Measurements from ENCODE around the gene CFAP58. TPM values are rescaled to one million over a fixed set of nuclear protein-coding genes. Genes with fewer than 3 reads are reported as not detected.

Gene CFAP58
- total and polyA plus RNA-seq, 2 donors (not counting 1 experiment from before 2014, with no cell fraction given) = not detected

DNA sequence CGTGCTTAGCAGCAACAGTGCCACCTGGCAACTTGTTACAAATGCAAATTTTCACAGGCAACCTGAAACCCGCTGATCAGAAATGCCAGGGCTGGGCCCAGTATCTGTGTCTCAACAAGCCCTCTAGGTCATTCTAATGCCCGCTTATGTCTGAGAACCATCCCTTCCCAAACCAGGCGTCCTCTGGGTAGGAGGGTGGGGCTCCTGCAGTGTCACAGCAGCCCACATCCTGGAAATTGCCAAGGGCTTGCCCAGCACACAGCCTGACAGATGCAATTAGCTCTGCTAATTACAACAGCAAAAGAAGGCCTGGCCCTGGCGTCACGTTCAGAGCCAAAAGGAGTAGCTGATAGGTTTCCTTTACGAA lies 31.2 kb upstream of the CFAP58 start:
- ATAC-seq (ENCODE audit: low read depth) = peak; percentile 48
- H3K4me2 ChIP-seq (replicated peaks; ENCODE audit: low read depth, low read length, poor library complexity, severe bottlenecking) = peak overlapping the region; percentile 72
- H3K4me3 ChIP-seq (ENCODE audit: control extremely low read depth in 1 of 5, extremely low read depth in 1 of 5, insufficient read depth in 1 of 5, low read depth in 2 of 5, low read length in 4 of 5) = peak overlapping the region in 1 of 5 experiments; percentile 30
- no peaks in the 10 kb centered on the region for H3K27me3 Mint-ChIP-seq
- POLR2A ChIA-PET = interaction anchor here (2.1 kb wide), 1 partner anchor 15 kb away, joined by 6 read pairs; no protein-coding TSS in a partner anchor
- H3K9me3 Mint-ChIP-seq (ENCODE audit: insufficient read depth) = no peaks in the 10 kb centered on the region
- DNase-seq = peak; percentile 41
- CTCF ChIA-PET = interaction anchor here (0.9 to 23.3 kb wide), 5 partner anchors 12 to 31 kb away, joined by 3 to 594 read pairs (median 10); partner anchors contain the start of genes CFAP58 and ITPRIP
- peaks cover 0 to 17% of the 10 kb centered on the region in 2 experiments for H3K36me3 ChIP-seq (replicated peaks in 1 of 2; ENCODE audit: control extremely low read depth in 1 of 2, control insufficient read depth in 1 of 2, extremely low read depth in 1 of 2, insufficient read depth in 2 of 2, low read length in 1 of 2)
- peaks cover 100% of the 10 kb centered on the region for H3K79me2 ChIP-seq (ENCODE audit: control insufficient read depth, insufficient read depth, low read length)
- peaks cover 100% of the 10 kb centered on the region for H4K20me1 ChIP-seq (ENCODE audit: control insufficient read depth, insufficient read depth, low read length, poor library complexity, severe bottlenecking)
- peaks cover 0 to 4% (median 0%) of the 10 kb centered on the region in 3 donors for H3K9me3 ChIP-seq (ENCODE audit: control extremely low read depth in 1 of 3, control insufficient read depth in 2 of 3, insufficient read depth in 1 of 3, low read length in 2 of 3)
- H3K27me3 ChIP-seq (replicated peaks in 1 of 4; ENCODE audit: control extremely low read depth in 1 of 4, control insufficient read depth in 3 of 4, insufficient read depth in 4 of 4, low read length in 3 of 4) = no peaks in the 10 kb centered on the region
- TF ChIP-seq, protein P1, sequence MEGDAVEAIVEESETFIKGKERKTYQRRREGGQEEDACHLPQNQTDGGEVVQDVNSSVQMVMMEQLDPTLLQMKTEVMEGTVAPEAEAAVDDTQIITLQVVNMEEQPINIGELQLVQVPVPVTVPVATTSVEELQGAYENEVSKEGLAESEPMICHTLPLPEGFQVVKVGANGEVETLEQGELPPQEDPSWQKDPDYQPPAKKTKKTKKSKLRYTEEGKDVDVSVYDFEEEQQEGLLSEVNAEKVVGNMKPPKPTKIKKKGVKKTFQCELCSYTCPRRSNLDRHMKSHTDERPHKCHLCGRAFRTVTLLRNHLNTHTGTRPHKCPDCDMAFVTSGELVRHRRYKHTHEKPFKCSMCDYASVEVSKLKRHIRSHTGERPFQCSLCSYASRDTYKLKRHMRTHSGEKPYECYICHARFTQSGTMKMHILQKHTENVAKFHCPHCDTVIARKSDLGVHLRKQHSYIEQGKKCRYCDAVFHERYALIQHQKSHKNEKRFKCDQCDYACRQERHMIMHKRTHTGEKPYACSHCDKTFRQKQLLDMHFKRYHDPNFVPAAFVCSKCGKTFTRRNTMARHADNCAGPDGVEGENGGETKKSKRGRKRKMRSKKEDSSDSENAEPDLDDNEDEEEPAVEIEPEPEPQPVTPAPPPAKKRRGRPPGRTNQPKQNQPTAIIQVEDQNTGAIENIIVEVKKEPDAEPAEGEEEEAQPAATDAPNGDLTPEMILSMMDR (IDR thresholded peaks at IDR 0.05) = no peak
- TF ChIP-seq EZH2 (IDR thresholded peaks at IDR 0.05; ENCODE audit: borderline replicate concordance, insufficient read depth, low read depth, low read length, poor library complexity, severe bottlenecking) = no peak
- peak overlapping the region; percentile 58 for H3K4me3 Mint-ChIP-seq
- peaks cover 93% of the 10 kb centered on the region for H3K4me1 Mint-ChIP-seq
- peaks cover 94 to 98% of the 10 kb centered on the region in 2 donors for H3K4me1 ChIP-seq (ENCODE audit: control insufficient read depth in 2 of 2, insufficient read depth in 2 of 2, low read length in 2 of 2)
- H3K9ac ChIP-seq (ENCODE audit: low read length) = peak overlapping the region; percentile 21
- peak overlapping the region; percentile 46 to 67 for H3K27ac ChIP-seq (ENCODE audit: low read length in 2 of 2)
- whole genome bisulfite sequencing (ENCODE audit: insufficient coverage) = 46% methylated on average over 5 of the region's 7 CpGs
- H2AFZ ChIP-seq (ENCODE audit: insufficient read depth, low read depth, low read length, poor library complexity, severe bottlenecking) = no peak overlapping the region
- intact Hi-C loops (cut with micrococcal nuclease) = no loop called here
- peak overlapping the region; percentile 80 for H3K27ac Mint-ChIP-seq

DNA sequence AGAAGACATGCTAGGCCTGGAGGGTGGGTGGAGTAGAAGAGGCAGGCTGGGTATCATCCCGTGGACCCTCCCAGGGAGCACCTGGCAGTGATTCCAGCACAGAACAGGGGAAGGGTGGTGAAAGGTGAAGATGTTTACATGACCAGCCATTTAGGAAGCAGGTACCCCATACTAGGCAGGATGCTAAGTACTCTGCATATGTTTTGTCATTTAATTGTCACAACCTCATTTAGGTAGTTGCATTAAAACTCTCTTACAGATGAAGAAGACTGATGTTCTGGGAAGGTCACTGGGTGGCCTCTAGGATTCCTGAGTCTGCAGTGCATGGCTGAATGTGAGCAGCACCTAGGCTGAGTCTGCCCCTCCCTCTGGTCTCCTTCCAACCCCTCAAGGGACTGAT lies 30.5 kb upstream of the CFAP58 start:
- DNase-seq (no peak), ATAC-seq (ENCODE audit: low read depth) (no peak)
- Histone ChIP-seq H3K4me2 (replicated peaks; ENCODE audit: low read depth, low read length, poor library complexity, severe bottlenecking) (peak overlapping the region; percentile 72), H3K4me1 (ENCODE audit: control insufficient read depth in 2 of 2, insufficient read depth in 2 of 2, low read length in 2 of 2) (peaks cover 94 to 98% of the 10 kb centered on the region in 2 donors), H2AFZ (ENCODE audit: insufficient read depth, low read depth, low read length, poor library complexity, severe bottlenecking) (no peak overlapping the region), H3K4me3 (ENCODE audit: control extremely low read depth in 1 of 5, extremely low read depth in 1 of 5, insufficient read depth in 1 of 5, low read depth in 2 of 5, low read length in 4 of 5) (no peak overlapping the region), H3K27me3 (replicated peaks in 1 of 4; ENCODE audit: control extremely low read depth in 1 of 4, control insufficient read depth in 3 of 4, insufficient read depth in 4 of 4, low read length in 3 of 4) (no peaks in the 10 kb centered on the region), H3K36me3 (replicated peaks in 1 of 2; ENCODE audit: control extremely low read depth in 1 of 2, control insufficient read depth in 1 of 2, extremely low read depth in 1 of 2, insufficient read depth in 2 of 2, low read length in 1 of 2) (peaks cover 0 to 17% of the 10 kb centered on the region in 2 experiments), H3K79me2 (ENCODE audit: control insufficient read depth, insufficient read depth, low read length) (peaks cover 100% of the 10 kb centered on the region), H3K27ac (ENCODE audit: low read length in 2 of 2) (peak overlapping the region in 1 of 2 donors; percentile 67), H4K20me1 (ENCODE audit: control insufficient read depth, insufficient read depth, low read length, poor library complexity, severe bottlenecking) (peaks cover 100% of the 10 kb centered on the region), H3K9ac (ENCODE audit: low read length) (no peak overlapping the region), H3K9me3 (ENCODE audit: control extremely low read depth in 1 of 3, control insufficient read depth in 2 of 3, insufficient read depth in 1 of 3, low read length in 2 of 3) (peaks cover 0 to 4% (median 0%) of the 10 kb centered on the region in 3 donors)
- Mint-ChIP-seq H3K4me1 (peaks cover 93% of the 10 kb centered on the region), H3K27me3 (no peaks in the 10 kb centered on the region), H3K4me3 (peak overlapping the region; percentile 58), H3K9me3 (ENCODE audit: insufficient read depth) (no peaks in the 10 kb centered on the region), H3K27ac (peak overlapping the region; percentile 80)
- TF ChIP-seq EZH2 (IDR thresholded peaks at IDR 0.05; ENCODE audit: borderline replicate concordance, insufficient read depth, low read depth, low read length, poor library complexity, severe bottlenecking) = no peak
- TF ChIP-seq, protein P1 (IDR thresholded peaks at IDR 0.05) = no peak
- ChIA-PET CTCF (interaction anchor here (0.9 to 23.3 kb wide), 3 partner anchors 12 to 25 kb away, joined by 3 to 594 read pairs (median 108); partner anchors contain the start of gene CFAP58), POLR2A (no interaction called here)
- intact Hi-C loops (cut with micrococcal nuclease) = no loop called here
- WGBS (ENCODE audit: insufficient coverage) = 100% methylated on average over 1 of the region's 1 CpG

Measured in B cell (primary cell).